Caco-2 (cell line): ENCODE results near the gene MTF1. TPM values are rescaled to one million over a fixed set of nuclear protein-coding genes. Genes with fewer than 3 reads are reported as not detected.

Experiments used
- BruUV-seq: library from RNA; stranded (reverse); fragments of 400-500 nt; replicated peaks from 2 replicates; lab custom pipeline; 2021; lab: Mats Ljungman, UMichigan
- CTCF ChIA-PET: fragments of 300-600 bp; sonication (Branson Sonifier 250); formaldehyde crosslinking; loops from one replicate; lab custom pipeline; 2022; ENCODE audit warnings: antibody characterized with exemption; lab: Charles Lee
- POLR2A ChIA-PET: fragments of 300-600 bp; sonication (Branson Sonifier 250); formaldehyde crosslinking; loops from one replicate; lab custom pipeline; 2022; ENCODE audit warnings: antibody characterized with exemption; lab: Charles Lee
- DNase-seq, 2 experiments: peaks; one replicate each; pipeline versions ENCODE4 v3.0.0 to v3.0.0-alpha.2; 2020 to 2022
- H3K27me3 ChIP-seq: replicated peaks from 2 replicates; pipeline ENCODE4 v1.6.0; 2011; ENCODE audit warnings: low read length; ENCODE audit not compliant: control insufficient read depth, insufficient read depth
- H3K36me3 ChIP-seq: 2 replicates; pipeline ENCODE4 v1.5.1; 2011; ENCODE audit warnings: low read length; ENCODE audit not compliant: control insufficient read depth, insufficient read depth
- H3K4me1 ChIP-seq: fragments of 250-450 bp; sonication (Bioruptor Pico); 2 replicates; pipeline ENCODE4 v1.5.1; 2020; ENCODE audit warnings: mild to moderate bottlenecking
- H3K4me3 ChIP-seq: 2 replicates; pipeline ENCODE4 v1.5.1; 2011; ENCODE audit warnings: low read depth, mild to moderate bottlenecking, control low read depth, low read length
- H3K9me3 ChIP-seq: fragments of 250-450 bp; sonication (Bioruptor Pico); 2 replicates; pipeline ENCODE4 v1.5.1; 2020; ENCODE audit warnings: mild to moderate bottlenecking, moderate library complexity
- H3K27ac Mint-ChIP-seq: one replicate; pipeline ENCODE4 v1.8.0; 2022; ENCODE audit warnings: mixed read lengths; ENCODE audit not compliant: unreplicated experiment
- H3K27me3 Mint-ChIP-seq: one replicate; pipeline ENCODE4 v1.8.0; 2022; ENCODE audit warnings: mixed read lengths; ENCODE audit not compliant: insufficient read depth, unreplicated experiment
- H3K36me3 Mint-ChIP-seq: one replicate; pipeline ENCODE4 v1.8.0; 2022; ENCODE audit warnings: mild to moderate bottlenecking, mixed read lengths; ENCODE audit not compliant: insufficient read depth, unreplicated experiment
- H3K4me1 Mint-ChIP-seq: one replicate; pipeline ENCODE4 v1.8.0; 2022; ENCODE audit warnings: low read depth, mixed read lengths; ENCODE audit not compliant: unreplicated experiment
- H3K4me3 Mint-ChIP-seq: one replicate; pipeline ENCODE4 v1.8.0; 2022; ENCODE audit warnings: mild to moderate bottlenecking, moderate library complexity, mixed read lengths; ENCODE audit not compliant: unreplicated experiment
- H3K9me3 Mint-ChIP-seq: one replicate; pipeline ENCODE4 v1.8.0; 2022; ENCODE audit warnings: mixed read lengths; ENCODE audit not compliant: unreplicated experiment
- intact Hi-C: fragments of 100-400 bp; cut with micrococcal nuclease; formaldehyde crosslinking; loops from one replicate; pipeline ENCODE4 v1.10.0; 2022; ENCODE audit not compliant: unreplicated experiment
- total RNA-seq: library from RNA; stranded (reverse); gene quantifications from 2 replicates; pipeline ENCODE4 v1.2.3, GENCODE V29; 2022
- TF ChIP-seq, protein P1 (sequence below), 2 experiments: fragments of 200-600 bp in 1 of 2; IDR thresholded peaks; 1 replicate in 1 of 2; 2 replicates in 1 of 2; pipeline versions ENCODE4 v1.5.1 to v1.8.0; 2011 to 2022; ENCODE audit warnings: antibody characterized with exemption in 1 of 2, control low read depth in 1 of 2, inconsistent platforms in 1 of 2, low read depth in 1 of 2, low read length in 1 of 2, mild to moderate bottlenecking in 1 of 2, moderate library complexity in 1 of 2; ENCODE audit not compliant: insufficient read depth in 1 of 2, severe bottlenecking in 1 of 2, unreplicated experiment in 1 of 2

The MTF1 gene
- total RNA-seq, 1 experiment from 2014 or later: 8.4 TPM

DNA sequence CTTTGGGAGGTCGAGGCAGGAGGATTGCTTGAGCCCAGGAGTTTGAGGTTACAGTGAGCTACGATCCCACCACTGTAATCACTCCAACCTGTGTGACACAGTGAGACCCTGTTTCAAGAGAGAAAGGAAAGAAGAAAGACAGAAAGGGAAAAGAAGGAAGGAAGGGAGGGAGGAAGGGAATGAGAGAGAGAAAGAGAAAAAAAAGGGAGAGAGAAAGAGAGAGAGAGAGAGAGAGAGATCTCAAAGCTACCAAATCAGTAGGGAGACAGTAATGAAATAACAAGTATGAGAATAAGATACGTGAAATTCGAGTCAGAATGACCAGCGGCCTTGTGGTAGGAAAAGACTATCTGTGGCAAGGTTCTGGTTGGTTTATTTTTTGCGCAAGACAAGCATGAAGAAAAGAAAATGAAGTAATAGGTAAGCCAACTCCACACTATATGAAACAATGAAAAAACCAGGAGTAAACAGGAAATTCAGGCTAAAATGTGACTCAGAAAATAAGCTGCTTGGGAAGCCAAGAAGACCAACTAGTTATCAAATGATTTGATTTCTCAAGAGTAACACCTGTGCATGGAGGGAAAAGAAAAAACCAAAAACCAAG, 8.9 kb downstream of the MTF1 start:
- Mint-ChIP-seq H3K27ac (no peak overlapping the region), H3K4me3 (no peak overlapping the region), H3K4me1 (peaks cover 6% of the 10 kb centered on the region), H3K36me3 (peaks cover 17% of the 10 kb centered on the region), H3K27me3 (no peaks in the 10 kb centered on the region), H3K9me3 (no peaks in the 10 kb centered on the region)
- no TSS peak for BruUV-seq
- TF ChIP-seq, protein P1, sequence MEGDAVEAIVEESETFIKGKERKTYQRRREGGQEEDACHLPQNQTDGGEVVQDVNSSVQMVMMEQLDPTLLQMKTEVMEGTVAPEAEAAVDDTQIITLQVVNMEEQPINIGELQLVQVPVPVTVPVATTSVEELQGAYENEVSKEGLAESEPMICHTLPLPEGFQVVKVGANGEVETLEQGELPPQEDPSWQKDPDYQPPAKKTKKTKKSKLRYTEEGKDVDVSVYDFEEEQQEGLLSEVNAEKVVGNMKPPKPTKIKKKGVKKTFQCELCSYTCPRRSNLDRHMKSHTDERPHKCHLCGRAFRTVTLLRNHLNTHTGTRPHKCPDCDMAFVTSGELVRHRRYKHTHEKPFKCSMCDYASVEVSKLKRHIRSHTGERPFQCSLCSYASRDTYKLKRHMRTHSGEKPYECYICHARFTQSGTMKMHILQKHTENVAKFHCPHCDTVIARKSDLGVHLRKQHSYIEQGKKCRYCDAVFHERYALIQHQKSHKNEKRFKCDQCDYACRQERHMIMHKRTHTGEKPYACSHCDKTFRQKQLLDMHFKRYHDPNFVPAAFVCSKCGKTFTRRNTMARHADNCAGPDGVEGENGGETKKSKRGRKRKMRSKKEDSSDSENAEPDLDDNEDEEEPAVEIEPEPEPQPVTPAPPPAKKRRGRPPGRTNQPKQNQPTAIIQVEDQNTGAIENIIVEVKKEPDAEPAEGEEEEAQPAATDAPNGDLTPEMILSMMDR (IDR thresholded peaks at IDR 0.05; ENCODE audit: insufficient read depth in 1 of 2, low read depth in 1 of 2, low read length in 1 of 2, severe bottlenecking in 1 of 2, unreplicated experiment in 1 of 2): no peak
- ChIA-PET CTCF (no interaction called here), POLR2A (no interaction called here)
- H3K9me3 ChIP-seq: no peaks in the 10 kb centered on the region
- intact Hi-C loops: no loop called here
- H3K36me3 ChIP-seq: no peaks in the 10 kb centered on the region
- no peak for DNase-seq
- no peaks in the 10 kb centered on the region for H3K27me3 ChIP-seq
- H3K4me3 ChIP-seq: no peak overlapping the region
- H3K4me1 ChIP-seq: no peaks in the 10 kb centered on the region

DNA sequence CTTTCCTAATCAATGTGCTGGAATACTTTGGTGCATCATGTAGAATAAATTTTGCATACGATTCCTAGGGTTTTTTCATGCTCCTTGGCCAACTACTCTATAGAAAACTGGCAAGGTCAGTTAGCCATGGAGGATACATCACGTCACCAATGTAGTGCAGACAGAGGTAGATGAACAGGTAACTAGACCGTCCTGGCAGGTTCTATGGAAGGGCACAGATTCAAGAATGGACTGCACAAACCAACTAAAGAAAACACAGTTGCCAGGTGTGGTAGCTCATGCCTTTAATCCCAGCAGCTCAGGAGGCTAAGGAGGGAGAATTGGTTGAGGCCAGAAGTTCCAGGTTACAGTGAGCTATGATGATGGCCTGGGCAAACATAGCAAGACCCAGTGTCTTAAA, 9.9 kb downstream of the MTF1 start:
- Mint-ChIP-seq H3K4me1 (peaks cover 11% of the 10 kb centered on the region), H3K36me3 (peaks cover 15% of the 10 kb centered on the region), H3K27ac (no peak overlapping the region), H3K9me3 (no peaks in the 10 kb centered on the region), H3K27me3 (no peaks in the 10 kb centered on the region), H3K4me3 (no peak overlapping the region)
- Histone ChIP-seq H3K27me3 (no peaks in the 10 kb centered on the region), H3K9me3 (no peaks in the 10 kb centered on the region), H3K4me1 (no peaks in the 10 kb centered on the region), H3K4me3 (no peak overlapping the region), H3K36me3 (no peaks in the 10 kb centered on the region)
- ChIA-PET POLR2A (no interaction called here), CTCF (no interaction called here)
- no peak for DNase-seq
- TF ChIP-seq, protein P1 (IDR thresholded peaks at IDR 0.05; ENCODE audit: insufficient read depth in 1 of 2, low read depth in 1 of 2, low read length in 1 of 2, severe bottlenecking in 1 of 2, unreplicated experiment in 1 of 2): no peak
- no TSS peak for BruUV-seq
- intact Hi-C loops: no loop called here

DNA sequence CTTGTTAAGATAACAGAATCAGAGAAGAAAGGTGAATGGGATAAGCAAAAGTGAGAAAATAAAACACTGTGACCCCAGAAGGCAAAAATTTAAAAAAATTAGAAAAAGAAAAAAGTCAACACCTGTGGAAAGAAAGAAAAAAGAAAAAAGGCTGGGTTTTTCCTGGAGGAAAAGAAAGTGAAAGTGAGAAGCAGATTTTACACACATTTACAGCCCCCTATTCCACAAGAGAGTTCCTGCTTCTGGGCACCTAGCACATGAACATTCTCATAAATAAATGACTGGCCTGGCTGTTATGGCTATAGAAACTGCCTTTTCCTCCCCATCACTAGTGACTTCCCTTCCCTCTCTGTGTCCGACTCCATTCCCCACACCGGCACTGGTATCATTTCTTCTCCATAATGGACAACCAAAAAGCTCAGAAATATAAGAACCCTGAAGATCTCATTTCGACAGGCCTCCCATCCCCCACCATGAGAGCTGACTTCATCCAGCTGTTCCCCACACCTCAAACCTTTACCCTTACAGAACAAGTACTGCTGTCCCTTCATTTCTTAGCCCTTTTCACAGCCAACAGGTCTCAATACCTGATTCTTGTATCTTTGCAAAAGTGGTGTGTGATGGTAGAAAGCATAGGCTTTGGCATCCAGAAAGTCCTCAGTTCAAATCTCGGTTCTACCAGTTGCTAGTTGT, 12.6 kb downstream of the MTF1 start:
- H3K4me3 Mint-ChIP-seq: no peak overlapping the region
- H3K4me1 Mint-ChIP-seq: peaks cover 22% of the 10 kb centered on the region
- Histone ChIP-seq H3K27me3 (no peaks in the 10 kb centered on the region), H3K4me3 (no peak overlapping the region), H3K36me3 (no peaks in the 10 kb centered on the region), H3K4me1 (no peaks in the 10 kb centered on the region), H3K9me3 (no peaks in the 10 kb centered on the region)
- ChIA-PET POLR2A (no interaction called here), CTCF (no interaction called here)
- no TSS peak for BruUV-seq
- TF ChIP-seq, protein P1 (IDR thresholded peaks at IDR 0.05; ENCODE audit: insufficient read depth in 1 of 2, low read depth in 1 of 2, low read length in 1 of 2, severe bottlenecking in 1 of 2, unreplicated experiment in 1 of 2): no peak
- H3K27me3 Mint-ChIP-seq: no peaks in the 10 kb centered on the region
- DNase-seq: no peak
- H3K9me3 Mint-ChIP-seq: no peaks in the 10 kb centered on the region
- intact Hi-C loops: no loop called here
- peaks cover 6% of the 10 kb centered on the region for H3K36me3 Mint-ChIP-seq
- no peak overlapping the region for H3K27ac Mint-ChIP-seq
